ENCODE results near the gene SDR39U1.
"Not testable (repeated sequence)": the region's sequence is repeated elsewhere in the genome, so short reads cannot be mapped to it uniquely, and the experiment has no call there.

The SDR39U1 gene

GRCh38 chr14:24473211-24473610 lies 30.6 kb upstream of the SDR39U1 start:
- no peaks in the 10 kb centered on the region for H3K36me3 ChIP-seq
- H3K9ac ChIP-seq, result no peak overlapping the region
- H3K4me2 ChIP-seq, result no peak overlapping the region
- no peak for TF ChIP-seq Cebpa-rat (IDR thresholded peaks at IDR 0.05)
- H3K4me1 ChIP-seq, result no peaks in the 10 kb centered on the region
- H3K27me3 ChIP-seq, result no peaks in the 10 kb centered on the region
- H4K20me1 ChIP-seq, result no peaks in the 10 kb centered on the region
- no peak overlapping the region for H3K27ac ChIP-seq
- H3K9me3 ChIP-seq (replicated peaks in 1 of 11), result peaks cover 0 to 29% (median 20%) of the 10 kb centered on the region in 11 experiments; a peak in 16 of 22 replicates
- no peak overlapping the region for H3K4me3 ChIP-seq

DNA sequence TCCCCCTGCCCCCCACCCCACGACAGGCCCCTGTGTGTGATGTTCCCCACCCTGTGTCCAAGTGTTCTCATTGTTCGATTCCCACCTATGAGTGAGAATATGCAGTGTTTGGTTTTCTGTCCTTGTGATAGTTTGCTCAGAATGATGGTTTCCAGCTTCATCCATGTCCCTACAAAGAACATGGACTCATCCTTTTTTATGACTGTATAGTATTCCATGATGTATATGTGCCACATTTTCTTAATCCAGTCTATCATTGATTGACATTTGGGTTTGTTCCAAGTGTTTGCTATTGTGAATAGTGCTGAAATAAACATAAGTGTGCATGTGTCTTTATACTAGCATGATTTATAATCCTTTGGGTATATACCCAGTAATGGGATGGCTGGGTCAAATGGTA lies 27.9 kb upstream of the SDR39U1 start:
- not testable (repeated sequence) for H3K9ac ChIP-seq, H3K36me3 ChIP-seq, H3K27me3 ChIP-seq, H4K20me1 ChIP-seq, H3K4me2 ChIP-seq, H3K27ac ChIP-seq, H3K4me1 ChIP-seq, H3K4me3 ChIP-seq
- H3K9me3 ChIP-seq (replicated peaks in 1 of 11), result peaks cover 0 to 29% (median 17%) of the 10 kb centered on the region in 11 experiments; a peak in 15 of 22 replicates

DNA sequence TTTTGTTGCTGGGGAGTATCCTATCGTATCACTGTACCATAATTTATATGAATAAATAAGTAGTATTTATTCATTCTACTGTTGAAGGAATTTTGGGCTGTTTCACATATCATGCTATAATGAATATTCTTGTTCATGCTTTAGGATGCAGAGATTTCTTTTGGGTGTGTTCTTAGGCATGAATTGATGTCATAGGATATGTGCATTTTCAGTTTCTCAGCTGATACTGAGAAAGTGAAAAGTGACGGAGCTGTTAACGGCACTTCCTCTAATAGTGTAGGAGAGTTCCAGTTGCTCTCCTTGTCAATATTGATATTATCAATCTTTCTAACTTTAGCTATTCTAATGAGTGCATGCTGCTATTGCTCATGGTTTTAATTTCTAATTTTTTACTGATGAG lies 23.2 kb upstream of the SDR39U1 start:
- TF ChIP-seq Cebpa-rat (IDR thresholded peaks at IDR 0.05), result no peak
- H3K9me3 ChIP-seq (replicated peaks in 1 of 11), result 0 out of 22 replicates have a peak, but pooled peaks cover 0 to 5% (median 0%) of the 10 kb centered on the region in 11 experiments
- no peak overlapping the region for H3K9ac ChIP-seq
- no peak overlapping the region for H3K4me3 ChIP-seq
- 0 out of 20 replicates have a peak, but pooled peaks cover 0 to 5% (median 0%) of the 10 kb centered on the region in 10 experiments for H3K4me1 ChIP-seq
- no peaks in the 10 kb centered on the region for H4K20me1 ChIP-seq
- no peak overlapping the region for H3K27ac ChIP-seq
- no peaks in the 10 kb centered on the region; a peak in 1 of 22 replicates for H3K36me3 ChIP-seq
- H3K4me2 ChIP-seq, result no peak overlapping the region
- H3K27me3 ChIP-seq, result no peaks in the 10 kb centered on the region

GRCh38 chr14:24465368-24465767 lies 22.8 kb upstream of the SDR39U1 start:
- TF ChIP-seq Cebpa-rat (IDR thresholded peaks at IDR 0.05), result no peak
- Histone ChIP-seq H4K20me1 (no peaks in the 10 kb centered on the region), H3K27ac (no peak overlapping the region), H3K36me3 (no peaks in the 10 kb centered on the region; a peak in 1 of 22 replicates), H3K27me3 (no peaks in the 10 kb centered on the region), H3K4me3 (no peak overlapping the region), H3K9ac (no peak overlapping the region), H3K4me2 (no peak overlapping the region; a peak in 1 of 22 replicates), H3K9me3 (replicated peaks in 1 of 11) (0 out of 22 replicates have a peak, but pooled peaks cover 0 to 5% (median 0%) of the 10 kb centered on the region in 11 experiments), H3K4me1 (0 out of 20 replicates have a peak, but pooled peaks cover 0 to 5% (median 0%) of the 10 kb centered on the region in 10 experiments)

DNA sequence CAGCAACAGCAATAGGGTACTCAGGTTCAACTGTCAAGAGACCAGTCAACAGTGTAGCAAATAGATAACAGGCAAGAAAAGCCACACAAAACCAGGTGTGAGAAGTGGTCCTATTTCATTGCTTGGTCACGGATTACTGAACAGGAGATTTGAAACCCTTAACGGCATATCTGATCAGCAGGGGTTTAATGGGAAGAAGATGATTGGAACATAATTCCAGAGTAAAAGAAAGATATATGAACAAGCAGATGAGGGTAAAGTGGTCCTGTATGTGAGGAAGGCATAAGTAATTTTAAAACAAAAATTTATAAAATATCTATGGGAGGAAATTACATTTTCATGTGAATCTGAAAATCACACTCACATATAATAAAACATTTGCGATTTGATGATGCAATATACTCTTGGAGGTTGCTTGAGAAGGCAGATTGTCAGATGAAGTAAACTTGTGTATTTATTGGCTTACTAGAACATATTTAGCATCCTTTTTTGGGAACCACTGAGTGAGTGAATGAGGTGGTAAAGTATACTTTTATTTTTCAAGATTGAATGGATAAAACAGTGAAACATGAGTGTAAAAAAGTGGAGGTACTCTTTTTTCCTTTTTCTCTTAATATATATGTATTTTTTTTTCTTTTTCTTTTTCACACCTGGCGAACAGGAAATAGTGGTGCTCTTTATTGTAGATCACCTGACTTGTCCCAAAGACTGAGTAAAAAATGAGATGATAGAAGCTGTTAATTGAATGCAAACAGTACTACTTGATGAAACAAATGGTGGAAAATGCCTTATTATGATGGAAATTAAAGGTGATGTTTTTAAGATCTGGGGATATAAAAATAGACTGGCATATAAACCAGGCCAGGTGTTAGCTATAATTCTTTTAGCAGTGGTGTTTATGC lies 21.6 kb upstream of the SDR39U1 start:
- no peak overlapping the region for H3K27ac ChIP-seq
- no peak overlapping the region for H3K4me2 ChIP-seq
- no peaks in the 10 kb centered on the region for H3K27me3 ChIP-seq
- 0 out of 22 replicates have a peak, but pooled peaks cover 0 to 5% (median 0%) of the 10 kb centered on the region in 11 experiments for H3K9me3 ChIP-seq (replicated peaks in 1 of 11)
- H3K9ac ChIP-seq, result no peak overlapping the region
- peaks cover 0 to 15% (median 3%) of the 10 kb centered on the region in 10 experiments; a peak in 11 of 20 replicates for H3K4me1 ChIP-seq
- no peaks in the 10 kb centered on the region for H4K20me1 ChIP-seq
- no peak overlapping the region for H3K4me3 ChIP-seq
- TF ChIP-seq Cebpa-rat (IDR thresholded peaks at IDR 0.05), result no peak
- H3K36me3 ChIP-seq, result no peaks in the 10 kb centered on the region; a peak in 1 of 22 replicates

GRCh38 chr14:24463017-24463883 lies 20.7 kb upstream of the SDR39U1 start:
- Histone ChIP-seq H4K20me1 (no peaks in the 10 kb centered on the region), H3K4me3 (no peak overlapping the region), H3K9me3 (replicated peaks in 1 of 11) (0 out of 22 replicates have a peak, but pooled peaks cover 0 to 5% (median 0%) of the 10 kb centered on the region in 11 experiments), H3K36me3 (no peaks in the 10 kb centered on the region; a peak in 1 of 22 replicates), H3K4me1 (peaks cover 0 to 24% (median 12%) of the 10 kb centered on the region in 10 experiments; a peak in 15 of 20 replicates), H3K27ac (no peak overlapping the region), H3K9ac (no peak overlapping the region), H3K27me3 (no peaks in the 10 kb centered on the region), H3K4me2 (no peak overlapping the region)
- TF ChIP-seq Cebpa-rat (IDR thresholded peaks at IDR 0.05), result no peak

GRCh38 chr14:24461336-24461735 lies 18.8 kb upstream of the SDR39U1 start:
- Histone ChIP-seq H3K27ac (no peak overlapping the region), H3K4me2 (no peak overlapping the region), H4K20me1 (no peaks in the 10 kb centered on the region), H3K9me3 (replicated peaks in 1 of 11) (peaks cover 0 to 7% (median 3%) of the 10 kb centered on the region in 11 experiments; a peak in 6 of 22 replicates), H3K27me3 (no peaks in the 10 kb centered on the region), H3K9ac (no peak overlapping the region), H3K4me1 (peaks cover 0 to 32% (median 21%) of the 10 kb centered on the region in 10 experiments; a peak in 15 of 20 replicates), H3K36me3 (peaks cover 0 to 3% (median 0%) of the 10 kb centered on the region in 11 experiments; a peak in 1 of 22 replicates), H3K4me3 (no peak overlapping the region)
- no peak for TF ChIP-seq Cebpa-rat (IDR thresholded peaks at IDR 0.05)

GRCh38 chr14:24459331-24459730 lies 16.8 kb upstream of the SDR39U1 start:
- Histone ChIP-seq H4K20me1 (no peaks in the 10 kb centered on the region), H3K36me3 (peaks cover 0 to 7% (median 0%) of the 10 kb centered on the region in 11 experiments; a peak in 5 of 22 replicates), H3K27ac (no peak overlapping the region), H3K4me2 (peak overlapping the region in 8 of 11 experiments; percentile 34 to 70 (median 58); a peak in 11 of 22 replicates), H3K9ac (no peak overlapping the region), H3K4me3 (no peak overlapping the region), H3K4me1 (peaks cover 0 to 32% (median 21%) of the 10 kb centered on the region in 10 experiments; a peak in 15 of 20 replicates), H3K9me3 (replicated peaks in 1 of 11) (peaks cover 7 to 19% (median 15%) of the 10 kb centered on the region in 11 experiments), H3K27me3 (no peaks in the 10 kb centered on the region)
- no peak for TF ChIP-seq Cebpa-rat (IDR thresholded peaks at IDR 0.05)
